GM19468 (cell line): ENCODE measurements around the gene C19orf12.

Source experiments
- ATAC-seq: cut with Tn5 transposase; IDR thresholded peaks from one replicate; pipeline ENCODE4 v1.9.1; 2021; ENCODE audit warnings: mild to moderate bottlenecking, moderate library complexity, moderate number of reproducible peaks; ENCODE audit not compliant: unreplicated experiment; ENCODE audit errors: extremely low read depth

The C19orf12 gene

GRCh38 chr19:29714953-29715700, at the start of gene C19orf12:
TSS of gene C19orf12 (minus strand) at chr19:29715261. CDS start at chr19:29708413, 6,848 bp downstream.
- ATAC-seq: peak; percentile 58

GRCh38 chr19:29764361-29764760, 49.3 kb upstream of the C19orf12 start:
- no peak for ATAC-seq

GRCh38 chr19:29763196-29763595, 48.1 kb upstream of the C19orf12 start:
- no peak for ATAC-seq

GRCh38 chr19:29761575-29762232, 46.6 kb upstream of the C19orf12 start:
- no peak for ATAC-seq

GRCh38 chr19:29760752-29761502, 45.9 kb upstream of the C19orf12 start:
- no peak for ATAC-seq

- ATAC-seq: no peak
These were observed 44.3 kb upstream of the C19orf12 start for GRCh38 chr19:29759359-29759758.

GRCh38 chr19:29758863-29759262, 43.8 kb upstream of the C19orf12 start:
- no peak for ATAC-seq

- no peak for ATAC-seq
These were observed 42.5 kb upstream of the C19orf12 start for GRCh38 chr19:29757551-29757950.

- ATAC-seq: no peak
These were observed 38.9 kb upstream of the C19orf12 start for GRCh38 chr19:29753934-29754305.

- ATAC-seq: no peak
These were observed 38.3 kb upstream of the C19orf12 start for GRCh38 chr19:29753190-29753933.

- no peak for ATAC-seq
These were observed 37.5 kb upstream of the C19orf12 start for GRCh38 chr19:29752450-29753025.

- ATAC-seq: no peak
These were observed 36.9 kb upstream of the C19orf12 start for GRCh38 chr19:29751932-29752331.

- ATAC-seq: no peak
These were observed 34.9 kb upstream of the C19orf12 start for GRCh38 chr19:29750001-29750400.

- no peak for ATAC-seq
These were observed 34.2 kb upstream of the C19orf12 start for GRCh38 chr19:29748996-29749849.

- ATAC-seq: no peak
These were observed 30.2 kb upstream of the C19orf12 start for GRCh38 chr19:29745253-29745652.

GRCh38 chr19:29743681-29744080, 28.6 kb upstream of the C19orf12 start:
- no peak for ATAC-seq

GRCh38 chr19:29741776-29742175, 26.7 kb upstream of the C19orf12 start:
- no peak for ATAC-seq

GRCh38 chr19:29741226-29741625, 26.2 kb upstream of the C19orf12 start:
- no peak for ATAC-seq

- no peak for ATAC-seq
These were observed 22.5 kb upstream of the C19orf12 start for GRCh38 chr19:29737461-29738000.
